ENCODE measurements around the gene PHLPP1.

The PHLPP1 gene

DNA sequence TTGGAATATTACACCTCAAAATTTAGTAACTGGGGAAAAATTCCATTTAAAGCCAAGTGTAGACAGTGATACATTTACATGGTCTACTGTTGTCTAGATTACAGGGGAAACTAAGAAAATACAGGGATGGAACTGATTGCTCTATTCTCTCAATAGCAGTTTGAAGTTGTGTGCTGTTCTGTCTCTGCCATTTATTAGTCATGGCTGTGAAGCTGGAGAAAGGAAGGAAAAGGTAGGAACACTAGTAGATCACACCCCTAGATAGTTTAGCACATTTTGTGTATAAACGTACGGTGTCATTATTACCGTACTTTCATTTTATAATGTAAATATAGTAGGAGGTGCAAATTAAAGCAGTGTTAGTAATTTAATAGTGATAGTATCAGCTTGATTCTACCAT lies 170.5 kb downstream of the PHLPP1 start:
- TF ChIP-seq, protein P1, sequence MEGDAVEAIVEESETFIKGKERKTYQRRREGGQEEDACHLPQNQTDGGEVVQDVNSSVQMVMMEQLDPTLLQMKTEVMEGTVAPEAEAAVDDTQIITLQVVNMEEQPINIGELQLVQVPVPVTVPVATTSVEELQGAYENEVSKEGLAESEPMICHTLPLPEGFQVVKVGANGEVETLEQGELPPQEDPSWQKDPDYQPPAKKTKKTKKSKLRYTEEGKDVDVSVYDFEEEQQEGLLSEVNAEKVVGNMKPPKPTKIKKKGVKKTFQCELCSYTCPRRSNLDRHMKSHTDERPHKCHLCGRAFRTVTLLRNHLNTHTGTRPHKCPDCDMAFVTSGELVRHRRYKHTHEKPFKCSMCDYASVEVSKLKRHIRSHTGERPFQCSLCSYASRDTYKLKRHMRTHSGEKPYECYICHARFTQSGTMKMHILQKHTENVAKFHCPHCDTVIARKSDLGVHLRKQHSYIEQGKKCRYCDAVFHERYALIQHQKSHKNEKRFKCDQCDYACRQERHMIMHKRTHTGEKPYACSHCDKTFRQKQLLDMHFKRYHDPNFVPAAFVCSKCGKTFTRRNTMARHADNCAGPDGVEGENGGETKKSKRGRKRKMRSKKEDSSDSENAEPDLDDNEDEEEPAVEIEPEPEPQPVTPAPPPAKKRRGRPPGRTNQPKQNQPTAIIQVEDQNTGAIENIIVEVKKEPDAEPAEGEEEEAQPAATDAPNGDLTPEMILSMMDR (IDR thresholded peaks at IDR 0.05; ENCODE audit: borderline replicate concordance, control extremely low read depth, extremely low read depth, insufficient read depth, missing control alignments), result no peak
- no peak for DNase-seq (ENCODE audit: low spot score)
- in situ Hi-C loops (cut with MboI; ENCODE audit: low sequenced_read_pairs, unreplicated experiment), result no loop called here

GRCh38 chr18:62894681-62895390 lies 179.5 kb downstream of the PHLPP1 start:
- TF ChIP-seq, protein P1 (IDR thresholded peaks at IDR 0.05; ENCODE audit: borderline replicate concordance, control extremely low read depth, extremely low read depth, insufficient read depth, missing control alignments), result no peak
- no peak for DNase-seq (ENCODE audit: low spot score)
- in situ Hi-C loops (cut with MboI; ENCODE audit: low sequenced_read_pairs, unreplicated experiment), result no loop called here

- in situ Hi-C loops (cut with MboI; ENCODE audit: low sequenced_read_pairs, unreplicated experiment), result no loop called here
- TF ChIP-seq, protein P1 (IDR thresholded peaks at IDR 0.05; ENCODE audit: borderline replicate concordance, control extremely low read depth, extremely low read depth, insufficient read depth, missing control alignments), result no peak
- DNase-seq (ENCODE audit: low spot score), result no peak
These were observed 181.8 kb downstream of the PHLPP1 start for GRCh38 chr18:62897153-62897552.

DNA sequence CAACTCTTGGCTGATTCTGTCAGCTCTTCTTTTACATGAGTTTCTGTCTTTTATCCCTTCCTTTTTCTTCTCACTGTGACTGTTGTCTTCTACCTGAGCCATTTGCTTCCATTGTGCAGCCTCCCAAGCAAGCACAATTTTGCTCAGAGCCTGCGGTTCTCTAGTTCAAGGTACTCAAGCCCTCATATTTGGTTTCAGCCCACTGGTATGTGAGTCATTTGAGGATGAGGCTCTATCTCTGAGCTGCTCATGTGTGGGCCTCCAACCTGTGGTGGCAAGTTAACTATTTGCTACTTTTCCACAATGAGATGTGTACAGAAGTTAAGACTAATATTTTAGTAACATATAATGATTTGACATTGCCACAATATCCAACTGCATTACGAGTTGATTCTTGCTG lies 183.0 kb downstream of the PHLPP1 start:
- TF ChIP-seq, protein P1 (IDR thresholded peaks at IDR 0.05; ENCODE audit: borderline replicate concordance, control extremely low read depth, extremely low read depth, insufficient read depth, missing control alignments), result no peak
- in situ Hi-C loops (cut with MboI; ENCODE audit: low sequenced_read_pairs, unreplicated experiment), result no loop called here
- peak; percentile 50 for DNase-seq (ENCODE audit: low spot score)

DNA sequence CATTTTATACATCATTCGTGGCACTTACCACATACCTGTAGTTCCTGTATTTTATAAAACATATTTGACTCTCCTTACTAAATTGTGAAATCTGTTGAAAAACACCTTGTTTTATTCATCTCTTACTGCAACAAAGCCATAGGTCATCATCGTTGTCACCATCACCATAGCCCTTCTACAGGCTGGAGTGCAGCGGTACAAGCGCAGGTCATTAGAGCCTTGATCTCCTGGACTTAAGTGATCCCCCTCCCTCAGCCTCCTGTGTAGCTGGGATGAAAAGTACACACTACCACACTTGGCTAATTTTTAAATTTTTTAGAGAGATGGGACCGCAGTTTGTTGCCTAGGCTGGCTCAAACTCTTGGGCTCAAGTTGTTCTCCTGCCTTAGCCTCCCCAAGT lies 184.2 kb downstream of the PHLPP1 start:
- TF ChIP-seq, protein P1 (IDR thresholded peaks at IDR 0.05; ENCODE audit: borderline replicate concordance, control extremely low read depth, extremely low read depth, insufficient read depth, missing control alignments), result no peak

GRCh38 chr18:62900132-62900883 lies 185.0 kb downstream of the PHLPP1 start:
- in situ Hi-C loops (cut with MboI; ENCODE audit: low sequenced_read_pairs, unreplicated experiment), result no loop called here
- DNase-seq (ENCODE audit: low spot score), result no peak
- TF ChIP-seq, protein P1 (IDR thresholded peaks at IDR 0.05; ENCODE audit: borderline replicate concordance, control extremely low read depth, extremely low read depth, insufficient read depth, missing control alignments), result no peak

More for the DNA sequence above, 184.2 kb downstream of the PHLPP1 start:
- no peak for DNase-seq (ENCODE audit: low spot score)
- in situ Hi-C loops (cut with MboI; ENCODE audit: low sequenced_read_pairs, unreplicated experiment), result no loop called here

Data from GM13976 (cell line).